Activated gamma-delta T cell treated with anti-CD3 and anti-CD28 coated beads, Interleukin-2, amount 50 U/mL, for 16 hours (primary cell): Measurements from ENCODE around the gene ATG16L2.
"Not testable (repeated sequence)": the region's sequence is repeated elsewhere in the genome, so short reads cannot be mapped to it uniquely, and the experiment has no call there.

ENCODE experiments used
- DNase-seq: peaks from one replicate; pipeline ENCODE4 v3.0.0-alpha.2; 2020; ENCODE audit warnings: low read depth

ATG16L2 gene

DNA sequence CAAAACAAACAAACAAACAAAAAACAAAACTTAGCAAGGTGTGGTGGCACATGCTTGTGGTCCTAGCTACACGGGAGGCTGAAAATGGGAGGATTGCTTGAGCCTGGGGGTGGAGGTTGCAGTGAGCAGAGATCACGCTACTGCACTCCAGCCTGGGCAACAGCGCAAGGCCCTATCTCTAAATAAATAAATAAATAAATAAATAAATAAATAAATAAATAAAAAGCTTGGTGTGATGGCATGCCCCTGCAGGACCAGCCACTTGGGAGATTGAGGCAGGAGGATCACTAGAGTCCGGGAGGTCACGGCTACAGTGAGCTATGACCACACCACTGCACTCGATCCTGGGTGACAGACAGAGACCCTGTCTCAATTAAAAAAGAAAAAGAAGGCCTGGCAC is 11.4 kb upstream of the ATG16L2 start:
- no peak for DNase-seq

DNA sequence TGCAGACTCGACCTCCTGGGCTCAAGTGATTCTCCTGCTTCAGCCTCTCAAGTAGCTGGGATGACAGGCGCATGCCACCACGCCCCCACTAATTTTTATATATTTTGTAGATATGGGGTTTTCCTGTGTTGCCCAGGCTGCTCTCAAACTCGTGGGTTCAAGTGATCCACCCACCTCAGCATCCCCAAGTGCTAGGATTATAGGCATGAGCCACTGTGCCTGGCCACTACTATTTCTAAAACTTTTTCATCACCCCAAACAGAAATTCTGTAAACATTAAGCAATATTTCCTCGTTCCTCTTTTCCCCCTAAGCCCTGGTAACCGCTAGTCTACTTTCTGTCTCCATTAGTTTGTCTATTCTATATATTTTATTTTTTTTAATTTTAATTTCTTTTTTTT is 9.0 kb upstream of the ATG16L2 start:
- no peak for DNase-seq

DNA sequence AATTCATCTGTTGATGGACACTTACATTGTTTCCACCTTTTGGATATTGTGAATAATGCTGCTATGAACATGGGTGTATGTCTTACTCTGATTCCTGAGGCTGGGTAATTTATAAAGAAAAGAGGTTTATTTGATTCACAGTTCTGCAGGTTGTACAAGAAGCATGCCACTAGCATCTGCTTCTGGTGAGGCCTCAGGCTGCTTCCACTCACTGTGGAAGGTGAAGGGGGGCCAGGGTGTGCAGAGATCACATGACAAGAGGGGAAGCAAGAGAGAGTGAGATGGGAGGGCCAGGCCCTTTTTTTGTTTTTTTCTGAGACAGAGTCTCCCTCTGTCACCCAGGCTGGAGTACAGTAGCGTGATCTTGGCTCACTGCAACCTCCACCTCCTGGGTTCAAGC is 7.8 kb upstream of the ATG16L2 start:
- DNase-seq = not testable (repeated sequence)

DNA sequence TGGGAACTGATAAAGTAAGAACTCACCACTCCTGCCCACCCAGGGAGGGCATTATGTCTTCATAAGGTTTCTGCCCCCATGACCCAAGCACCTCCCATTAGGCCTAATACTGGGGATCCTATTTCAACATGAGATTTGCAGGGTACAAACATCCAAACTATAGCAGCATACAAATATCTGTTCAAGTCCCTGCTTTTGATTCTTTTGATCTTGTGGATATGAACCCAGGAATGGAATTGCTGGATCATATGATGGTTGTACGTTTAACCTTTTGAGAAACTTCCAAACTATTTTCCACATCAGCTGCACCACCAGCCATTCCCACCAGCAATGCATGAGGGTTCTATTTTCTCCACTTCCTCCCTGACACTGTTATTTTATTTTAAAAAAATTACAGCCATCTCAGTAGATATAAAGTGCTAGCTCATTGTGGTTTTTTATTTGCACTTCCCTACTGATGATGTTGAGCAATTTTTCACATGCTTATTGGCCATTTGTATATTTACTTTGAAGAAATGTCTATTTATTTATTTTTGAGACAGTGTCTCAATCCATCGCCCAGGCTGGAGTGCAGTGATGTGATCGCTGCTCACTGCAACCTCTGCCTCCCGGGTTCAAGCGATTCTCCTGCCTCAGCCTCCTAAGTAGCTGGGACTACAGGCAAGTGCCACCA is 7.1 kb upstream of the ATG16L2 start:
- no peak for DNase-seq

DNA sequence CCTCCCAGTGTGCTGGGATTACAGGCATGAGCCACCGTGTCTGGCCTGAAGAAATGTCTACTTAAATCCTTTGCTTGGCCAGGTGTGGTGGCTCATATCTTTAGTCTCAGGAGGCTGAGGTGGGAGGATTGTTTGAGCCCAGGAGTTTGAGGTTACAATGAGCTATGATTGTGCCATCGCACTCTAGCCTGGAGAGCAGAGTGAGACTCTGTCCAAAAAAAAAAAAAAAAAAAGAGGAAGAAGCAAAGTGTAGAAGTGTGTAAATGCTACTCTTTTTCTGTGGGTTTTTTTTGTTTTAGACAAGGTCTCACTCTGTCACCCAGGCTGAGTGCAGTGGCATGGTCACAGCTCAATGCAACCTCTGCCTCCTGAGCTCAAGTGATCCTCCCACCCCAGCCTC is 6.4 kb upstream of the ATG16L2 start:
- no peak for DNase-seq

DNA sequence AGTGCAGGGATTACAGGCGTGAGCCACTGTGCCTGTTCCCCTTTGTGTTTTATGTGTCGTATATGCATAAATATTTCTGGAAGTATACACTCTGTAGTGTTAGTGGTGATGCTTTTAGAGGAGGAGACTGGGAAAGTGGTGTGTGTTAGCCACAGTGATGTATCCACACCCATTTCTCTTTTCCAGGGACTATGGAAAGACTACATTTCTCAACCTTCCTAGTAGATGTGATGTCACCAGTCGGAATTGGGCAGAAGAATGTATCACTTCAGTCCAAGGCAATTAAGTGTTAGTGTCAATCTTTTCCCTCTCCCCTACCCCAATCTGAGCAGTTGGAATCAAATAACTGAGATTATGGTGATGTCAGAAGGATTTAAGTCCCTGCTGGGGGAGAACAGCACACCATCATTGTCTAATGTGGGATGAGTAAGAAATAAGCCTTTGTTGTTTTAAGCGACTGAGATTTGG is 5.8 kb upstream of the ATG16L2 start:
- DNase-seq = no peak

DNA sequence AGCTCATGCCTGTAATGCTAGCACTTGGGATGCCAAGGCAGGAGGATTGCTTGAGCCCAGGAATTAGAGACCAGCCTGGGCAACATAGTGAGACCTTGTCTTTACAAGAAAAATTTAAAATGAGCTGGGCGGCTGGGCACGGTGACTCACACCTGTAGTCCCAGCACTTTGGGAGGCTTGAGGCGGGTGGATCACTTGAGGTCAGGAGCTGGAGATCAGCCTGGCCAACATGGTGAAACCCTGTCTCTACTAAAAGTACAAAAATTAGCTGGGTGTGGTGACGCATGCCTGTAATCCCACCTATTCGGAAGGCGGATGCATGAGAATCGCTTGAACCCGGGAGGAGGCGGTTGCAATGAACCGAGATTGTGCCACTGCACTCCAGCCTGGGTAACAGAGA is 2.5 kb upstream of the ATG16L2 start:
- not testable (repeated sequence) for DNase-seq

DNA sequence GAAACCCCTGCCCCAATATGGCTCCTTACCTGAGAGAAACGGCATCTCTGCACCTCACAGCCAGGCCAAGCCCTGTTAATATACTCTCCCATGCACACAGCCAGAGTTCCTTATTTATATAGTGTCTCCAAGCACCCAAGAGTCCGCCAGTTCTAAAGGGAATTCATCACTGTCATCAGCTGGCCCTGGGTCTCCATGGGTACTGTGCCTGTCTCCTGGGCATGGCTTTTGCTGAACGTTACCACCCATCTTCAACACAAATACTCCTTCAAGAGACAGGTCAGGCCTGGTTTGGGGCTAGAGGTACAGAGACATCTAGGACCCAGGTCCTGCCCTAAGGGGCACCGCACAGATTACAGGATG is 1.6 kb upstream of the ATG16L2 start:
- DNase-seq = no peak

DNA sequence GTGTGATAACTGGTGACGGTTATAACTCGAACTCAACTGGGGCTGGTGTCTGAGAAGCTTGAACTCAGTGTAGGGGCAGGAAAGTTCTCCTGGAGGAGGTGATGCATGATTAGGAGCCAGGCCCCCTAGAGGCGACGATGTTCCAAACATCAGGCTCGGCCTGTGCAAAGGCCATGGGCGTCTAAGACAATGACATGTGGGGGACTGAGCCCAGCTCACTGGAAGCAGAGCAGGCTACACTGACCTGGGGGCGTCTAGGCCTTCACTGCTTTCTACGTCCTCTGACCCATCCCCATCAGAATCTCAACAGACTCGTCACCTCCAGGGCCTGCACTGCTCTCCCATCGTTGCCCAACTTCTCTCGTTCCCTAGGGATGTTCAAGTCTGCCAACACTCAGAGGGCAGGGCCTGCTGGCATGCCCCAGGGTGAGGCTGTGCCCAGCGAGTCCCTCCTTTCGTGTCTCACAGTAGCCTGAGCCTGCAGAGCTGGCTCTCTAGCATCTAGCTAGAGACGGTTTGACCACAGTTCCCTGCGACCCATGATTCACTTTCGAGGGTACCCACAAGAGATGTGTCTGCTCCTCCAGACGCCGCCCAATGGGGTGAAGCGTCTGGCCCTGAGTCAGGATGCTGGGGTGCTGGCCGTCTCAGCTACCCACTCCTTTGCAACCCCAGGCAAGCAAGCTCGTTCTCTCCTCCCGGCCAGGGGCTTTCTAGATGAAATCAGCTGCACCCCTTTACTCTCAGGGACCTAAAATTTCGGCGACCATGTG is 1.1 kb upstream of the ATG16L2 start:
- DNase-seq = peak; percentile 67

DNA sequence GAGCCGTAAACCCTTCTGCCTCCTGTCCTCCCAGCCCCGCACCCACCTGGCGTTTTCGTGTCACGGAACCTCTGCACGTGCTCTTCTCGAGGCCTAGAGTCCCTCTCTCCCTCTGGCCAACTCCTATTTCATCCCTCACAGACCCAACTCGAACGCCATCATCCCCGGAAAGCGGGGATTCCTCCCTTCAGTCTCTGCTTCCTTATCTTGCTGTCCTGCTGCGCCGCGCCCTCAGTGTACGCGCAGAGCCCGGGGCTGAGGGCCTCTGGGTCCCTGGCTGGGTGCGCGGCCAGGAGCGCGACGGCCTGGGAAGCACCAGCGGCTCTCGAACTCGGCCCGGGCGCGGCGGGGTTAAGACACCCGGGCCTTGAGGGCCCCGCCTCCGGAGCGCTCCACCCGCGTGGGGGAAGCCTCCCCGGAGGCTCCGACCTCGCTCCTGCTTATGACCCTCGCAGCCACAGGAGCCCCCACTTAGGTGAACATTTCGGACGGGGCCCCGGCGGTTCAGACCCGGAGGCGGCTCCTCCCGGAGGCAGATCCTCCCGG is 398 bp upstream of the ATG16L2 start:
- DNase-seq = no peak

DNA sequence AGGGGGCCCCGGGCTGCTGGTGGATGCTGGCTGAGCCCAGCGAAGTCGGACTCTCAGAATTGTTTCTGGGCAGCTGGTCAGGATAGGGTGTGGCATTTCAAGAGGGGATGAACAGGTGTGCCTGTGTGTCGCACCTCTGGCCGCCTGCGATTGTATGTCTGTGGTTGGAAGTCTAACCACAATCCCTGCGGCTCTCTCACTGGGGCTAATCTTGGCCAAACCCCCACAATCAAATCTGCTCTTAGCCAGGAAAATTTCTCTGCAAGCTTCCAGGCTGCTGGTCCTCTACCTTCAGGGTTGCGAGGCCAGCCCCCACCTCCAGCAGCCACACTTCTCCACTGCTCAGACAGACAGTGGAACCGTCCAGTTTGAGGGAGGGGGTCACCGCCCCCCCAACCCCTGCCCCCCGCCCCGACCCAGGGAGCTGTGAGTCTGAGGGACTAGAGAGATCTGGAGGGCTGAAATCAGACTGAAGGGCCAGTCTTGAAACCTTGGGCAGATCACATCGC is 953 bp downstream of the ATG16L2 start:
- DNase-seq = no peak

DNA sequence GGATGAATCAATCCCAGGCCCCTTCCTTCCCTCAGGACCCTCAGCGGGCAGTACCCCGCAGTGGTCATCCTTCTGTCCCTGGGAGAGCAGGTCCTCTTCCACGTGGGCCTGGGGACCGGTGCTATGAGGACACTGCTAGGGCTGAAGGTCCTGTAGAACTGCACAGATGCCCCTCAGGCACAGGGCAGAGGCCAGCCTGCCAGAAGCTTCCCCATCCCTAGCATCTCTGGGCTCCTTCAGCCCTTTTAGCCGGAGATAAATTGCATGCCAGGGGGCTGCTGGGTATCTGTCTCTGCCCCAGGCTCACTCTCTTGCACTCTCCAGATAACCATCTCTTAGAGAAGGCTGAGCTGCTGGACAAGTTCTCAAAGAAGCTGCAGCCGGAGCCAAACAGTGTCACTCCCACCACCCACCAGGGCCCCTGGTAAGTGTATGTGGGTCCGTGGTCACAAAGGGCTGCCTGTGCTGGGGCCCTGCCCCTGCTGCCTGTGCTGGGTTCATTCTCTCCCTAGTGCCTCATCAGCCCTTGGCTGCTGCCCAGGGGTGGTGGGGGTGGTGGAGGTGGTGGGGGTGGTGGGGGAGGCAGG is 2.3 kb downstream of the ATG16L2 start:
- no peak for DNase-seq

DNA sequence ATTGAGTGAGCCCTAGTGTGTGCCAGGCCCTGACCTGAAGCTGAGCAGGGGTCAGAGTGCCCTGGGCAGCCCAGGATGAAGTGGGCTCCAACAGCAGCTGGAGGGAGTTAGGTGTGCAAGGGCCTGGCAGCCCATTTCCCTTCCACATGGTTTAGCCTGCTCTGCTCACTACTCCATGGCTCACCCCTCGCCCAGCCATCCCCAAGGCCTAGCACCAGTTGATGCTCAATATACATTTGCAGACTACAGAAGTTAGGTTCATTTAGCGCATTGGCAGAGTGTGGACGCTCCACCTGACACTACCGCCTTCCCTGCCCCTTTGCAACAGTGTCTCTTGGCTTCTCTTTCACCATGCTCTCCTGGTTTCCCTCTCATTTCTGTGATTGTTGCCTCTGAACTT is 3.8 kb downstream of the ATG16L2 start:
- no peak for DNase-seq

DNA sequence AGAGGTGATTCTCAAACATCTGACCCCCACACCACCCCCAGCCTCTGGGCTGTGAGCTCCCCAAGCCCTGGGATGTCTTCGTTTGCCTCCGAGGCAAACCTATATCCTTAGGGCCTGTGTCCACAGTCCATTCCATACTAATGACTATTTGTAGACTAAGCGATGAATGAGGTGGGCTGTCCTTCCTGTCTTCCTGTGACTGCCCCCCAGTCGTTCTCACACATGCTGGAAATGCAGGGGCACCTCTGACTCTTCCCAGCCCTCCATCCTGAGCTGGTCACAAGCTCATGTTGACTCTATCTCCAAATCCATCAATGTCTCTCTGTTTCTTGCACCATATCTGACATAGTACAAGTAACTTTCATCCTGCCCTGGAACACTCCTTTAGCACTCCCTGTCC is 4.8 kb downstream of the ATG16L2 start:
- no peak for DNase-seq

DNA sequence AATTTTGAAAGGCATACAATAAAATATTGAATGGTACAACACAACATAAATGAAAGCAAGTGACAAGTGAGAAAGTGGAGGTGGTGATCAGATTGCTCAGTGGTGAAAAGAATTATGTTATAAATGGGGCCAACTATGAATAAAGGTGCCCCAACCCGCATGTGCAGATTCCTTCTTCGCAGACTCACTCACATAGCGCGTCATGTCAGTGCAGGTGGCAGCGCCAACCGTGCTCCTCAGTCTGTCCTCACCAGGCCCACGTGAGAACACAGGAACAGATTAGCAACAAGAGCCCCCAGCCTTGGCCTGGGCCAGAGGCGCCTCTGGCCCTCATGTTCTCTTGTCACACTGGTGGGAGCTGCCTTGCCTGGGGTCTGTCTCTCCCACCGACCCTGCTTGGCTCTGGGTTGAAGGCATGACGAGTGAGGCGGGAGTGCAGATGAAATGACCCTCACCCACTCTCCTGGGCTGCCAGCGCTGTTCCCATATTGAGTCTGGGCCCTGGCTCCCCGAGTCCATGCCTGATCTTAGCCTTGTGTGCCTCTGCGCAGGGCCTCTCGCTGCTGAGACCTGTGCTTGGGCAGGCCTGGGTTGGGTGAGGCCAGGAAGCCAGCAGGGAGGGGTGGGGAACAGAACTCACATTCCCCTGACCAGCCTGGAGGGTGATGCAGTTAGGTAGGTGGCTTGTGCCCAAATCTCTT is 6.4 kb downstream of the ATG16L2 start:
- no peak for DNase-seq

DNA sequence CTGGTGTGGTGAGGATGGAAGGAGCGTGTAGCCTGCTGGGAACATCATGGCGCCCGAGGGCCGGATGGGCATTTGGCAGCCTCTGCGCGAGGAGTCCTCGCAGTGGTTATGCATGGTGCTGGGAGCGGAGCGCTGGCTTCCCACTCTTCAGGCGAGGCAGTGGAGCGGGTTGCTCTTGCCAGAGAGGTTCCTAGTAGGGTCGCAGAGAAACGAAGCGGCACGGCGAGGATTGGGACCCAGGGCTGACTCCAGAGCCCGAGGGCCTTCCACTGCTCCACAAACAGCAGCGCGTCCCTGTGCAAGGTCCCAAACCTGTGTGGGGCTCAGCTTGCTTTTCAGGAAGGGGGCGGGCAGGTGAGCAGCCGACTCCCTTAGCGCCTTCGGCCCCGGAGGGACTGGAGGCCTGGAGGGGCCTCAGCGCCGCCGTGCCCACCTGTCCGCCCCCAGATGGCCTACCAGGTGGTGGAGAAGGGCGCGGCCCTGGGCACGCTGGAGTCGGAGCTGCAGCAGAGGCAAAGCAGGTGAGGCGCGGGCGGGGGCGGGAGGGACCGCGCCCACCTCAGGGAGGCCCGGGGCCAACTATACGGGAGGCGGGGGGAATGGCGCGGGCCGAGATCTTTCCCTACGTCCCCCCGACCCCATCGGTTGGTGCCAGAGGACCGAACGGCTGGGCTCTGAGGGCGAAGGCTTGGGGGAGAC is 7.2 kb downstream of the ATG16L2 start:
- DNase-seq = no peak

DNA sequence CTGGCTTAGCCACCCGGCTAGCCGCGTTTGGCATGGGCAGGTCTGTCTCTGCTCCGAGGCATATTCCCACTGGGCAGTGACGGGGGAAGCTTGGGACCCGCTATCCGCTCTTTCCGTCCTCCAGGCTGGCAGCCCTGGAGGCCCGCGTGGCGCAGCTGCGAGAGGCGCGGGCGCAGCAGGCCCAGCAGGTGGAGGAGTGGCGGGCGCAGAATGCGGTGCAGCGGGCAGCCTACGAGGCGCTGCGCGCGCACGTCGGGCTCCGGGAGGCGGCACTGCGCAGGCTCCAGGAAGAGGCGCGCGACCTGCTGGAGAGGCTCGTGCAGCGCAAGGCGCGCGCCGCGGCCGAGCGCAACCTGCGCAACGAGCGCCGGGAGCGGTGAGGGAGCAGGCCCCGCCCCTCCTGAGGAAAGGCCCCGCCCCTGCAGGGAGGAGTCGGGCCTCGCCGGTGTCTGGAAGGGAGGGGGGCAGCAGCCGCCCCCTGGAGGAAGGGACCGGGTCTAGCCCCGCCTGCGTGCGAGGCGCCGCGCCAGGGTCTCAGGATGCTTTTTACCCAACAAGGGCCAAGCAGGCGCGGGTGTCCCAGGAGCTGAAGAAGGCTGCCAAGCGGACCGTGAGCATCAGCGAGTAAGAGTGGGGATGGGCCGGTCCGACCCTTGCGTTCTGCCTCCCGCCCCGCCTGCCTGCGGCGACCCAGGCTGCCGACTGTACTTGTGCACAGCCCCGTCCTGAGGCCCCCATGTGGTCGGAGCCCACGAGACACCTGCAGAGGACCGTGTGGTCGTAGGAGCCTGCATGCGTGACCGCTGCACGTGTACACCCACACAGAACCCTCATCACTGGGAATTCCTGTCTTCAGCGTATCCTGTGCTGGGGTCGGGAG is 7.9 kb downstream of the ATG16L2 start:
- DNase-seq = peak; percentile 82

DNA sequence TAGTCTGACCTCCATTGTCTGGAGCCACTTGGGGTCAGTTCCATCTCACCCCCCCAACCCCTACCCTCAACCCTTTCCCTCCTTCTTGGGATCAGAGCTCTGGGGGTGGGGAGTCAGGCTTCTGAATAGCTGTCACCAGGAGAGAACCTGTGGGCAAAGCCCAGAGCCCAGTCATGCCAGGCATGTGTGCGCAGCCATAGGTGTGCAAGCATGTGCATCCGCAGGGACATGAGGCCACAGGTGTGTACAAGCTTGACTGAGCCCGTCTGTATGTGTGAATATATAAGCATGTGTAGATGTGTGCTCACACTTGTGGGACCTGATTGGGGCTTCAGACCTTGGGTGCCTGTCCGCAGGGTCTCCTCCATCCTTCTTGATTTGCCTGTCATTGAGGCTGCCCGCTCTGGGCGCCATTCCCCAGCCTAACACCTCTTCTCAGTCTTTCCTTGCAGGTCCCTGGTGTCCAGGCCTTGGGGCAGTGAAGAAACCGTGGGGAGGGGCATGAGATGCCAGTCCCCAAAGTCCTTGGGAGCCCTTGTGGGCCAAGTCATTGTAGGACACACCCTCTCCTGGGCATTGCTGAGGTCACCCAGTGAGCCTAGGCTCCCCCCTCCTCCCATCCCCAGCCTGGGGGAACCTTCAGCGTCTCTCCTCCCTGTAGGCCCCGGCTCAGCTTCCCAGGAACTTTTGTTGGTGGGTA is 9.0 kb downstream of the ATG16L2 start:
- DNase-seq = no peak

DNA sequence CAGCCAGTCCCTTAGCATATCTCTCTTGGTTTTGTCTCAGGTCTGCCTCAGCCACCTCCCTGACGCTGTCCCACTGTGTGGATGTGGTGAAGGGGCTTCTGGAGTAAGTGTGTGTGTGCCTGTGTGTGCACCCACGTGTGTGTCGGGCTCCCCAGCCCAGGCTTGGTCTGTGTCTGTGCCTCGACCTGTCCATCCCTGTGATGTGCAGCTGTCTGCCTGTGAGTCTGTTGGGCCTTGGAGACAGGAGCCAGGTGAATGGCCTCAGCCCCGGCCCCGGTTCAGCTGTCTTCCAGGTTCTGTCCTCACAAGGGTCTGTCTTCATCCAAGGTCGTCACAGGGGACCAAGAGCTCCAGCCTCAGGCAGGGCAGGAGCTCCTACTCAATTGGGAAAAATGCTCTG is 9.8 kb downstream of the ATG16L2 start:
- no peak for DNase-seq
